ENCODE results near the gene NBL1.

NBL1 gene

GRCh38 chr1:19696820-19697219 lies 52.7 kb downstream of the NBL1 start:
- no peak for DNase-seq (ENCODE audit: low read depth, low spot score)

GRCh38 chr1:19698181-19698580 lies 54.1 kb downstream of the NBL1 start:
- no peak for DNase-seq (ENCODE audit: low read depth, low spot score)

DNA sequence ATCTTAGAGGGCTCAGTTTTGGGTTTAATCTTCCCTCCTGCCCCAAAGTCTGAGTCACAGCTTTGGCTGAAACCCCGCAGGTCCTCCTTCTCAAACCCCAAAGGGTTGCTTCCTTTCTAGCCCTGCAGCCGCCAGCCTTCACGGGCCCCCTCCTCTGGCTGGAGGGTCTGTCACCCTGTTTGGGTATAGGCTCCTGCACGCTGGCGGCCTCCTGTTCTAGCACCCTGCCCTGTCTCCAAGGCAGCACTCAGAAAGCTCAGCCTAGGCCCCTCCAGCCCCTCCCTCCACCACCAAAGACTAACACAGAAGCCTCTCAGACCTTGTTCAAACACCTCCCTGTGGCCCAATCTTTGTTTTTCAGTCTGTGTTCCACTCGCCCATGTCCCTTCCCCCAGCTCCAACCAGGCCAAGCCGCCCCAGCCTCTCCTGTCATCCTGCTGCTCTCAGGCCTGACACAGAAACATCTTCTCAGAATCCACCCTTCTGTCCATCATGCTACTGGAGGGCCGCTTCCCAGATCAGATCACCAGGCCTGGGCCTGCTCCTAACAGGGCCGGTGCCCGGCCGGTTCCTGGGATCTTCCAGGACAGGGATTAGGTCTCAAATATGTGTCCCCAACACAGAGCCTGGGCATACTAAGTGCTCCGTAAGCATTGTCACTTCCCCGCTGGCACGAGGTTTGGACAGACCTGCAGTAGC lies 56.1 kb downstream of the NBL1 start:
- DNase-seq (ENCODE audit: low read depth, low spot score): no peak

GRCh38 chr1:19703280-19703679 lies 59.2 kb downstream of the NBL1 start:
- no peak for DNase-seq (ENCODE audit: low read depth, low spot score)

GRCh38 chr1:19704247-19705113 lies 60.4 kb downstream of the NBL1 start:
- DNase-seq (ENCODE audit: low read depth, low spot score): peak; percentile 30

DNA sequence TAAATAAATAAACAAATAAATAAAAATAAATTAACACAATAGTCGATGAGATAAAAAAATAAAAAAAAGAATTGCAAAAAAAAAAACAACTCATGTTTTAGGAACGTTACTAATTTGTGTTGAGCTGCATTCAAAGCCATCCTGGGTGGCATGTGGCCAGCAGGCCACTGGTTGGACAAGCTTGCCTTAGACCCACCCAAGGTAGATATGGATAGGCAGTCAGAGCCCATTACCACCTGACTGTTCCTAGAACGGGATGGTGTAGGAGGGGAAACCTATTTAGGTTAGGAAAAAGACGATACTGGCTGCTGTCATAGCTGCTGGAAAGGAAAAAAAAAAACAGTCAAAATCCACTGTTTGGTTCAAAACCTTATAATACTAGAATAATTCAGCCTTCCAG lies 61.4 kb downstream of the NBL1 start:
- no peak for DNase-seq (ENCODE audit: low read depth, low spot score)

DNA sequence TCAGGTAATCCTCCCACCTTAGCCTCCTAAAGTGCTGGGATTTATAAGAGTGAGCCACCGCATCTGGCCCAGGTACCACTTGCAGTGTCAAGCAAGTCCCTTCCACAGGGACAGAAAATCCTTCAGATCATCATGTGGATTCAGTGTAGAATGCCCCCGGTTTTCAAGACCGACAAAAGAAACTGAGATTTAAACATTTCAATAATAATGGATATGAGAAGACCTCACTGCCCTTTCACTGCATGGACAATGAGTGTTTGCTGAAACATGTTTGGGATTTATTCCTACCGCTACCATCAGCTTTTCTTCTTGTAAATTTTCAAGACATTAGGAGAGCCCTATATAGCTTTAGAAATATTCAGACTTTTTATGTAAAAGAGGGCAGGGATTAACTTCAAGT lies 62.0 kb downstream of the NBL1 start:
- DNase-seq (ENCODE audit: low read depth, low spot score): no peak
